ENCODE measurements around the gene XRCC5. TPM values are rescaled to one million over a fixed set of nuclear protein-coding genes. Genes with fewer than 3 reads are reported as not detected.
A peak's percentile ranks its signal among the peaks of the same experiment; 100 is the strongest.

XRCC5 gene
- total RNA-seq, 1 experiment from 2014 or later, result 424 TPM

DNA sequence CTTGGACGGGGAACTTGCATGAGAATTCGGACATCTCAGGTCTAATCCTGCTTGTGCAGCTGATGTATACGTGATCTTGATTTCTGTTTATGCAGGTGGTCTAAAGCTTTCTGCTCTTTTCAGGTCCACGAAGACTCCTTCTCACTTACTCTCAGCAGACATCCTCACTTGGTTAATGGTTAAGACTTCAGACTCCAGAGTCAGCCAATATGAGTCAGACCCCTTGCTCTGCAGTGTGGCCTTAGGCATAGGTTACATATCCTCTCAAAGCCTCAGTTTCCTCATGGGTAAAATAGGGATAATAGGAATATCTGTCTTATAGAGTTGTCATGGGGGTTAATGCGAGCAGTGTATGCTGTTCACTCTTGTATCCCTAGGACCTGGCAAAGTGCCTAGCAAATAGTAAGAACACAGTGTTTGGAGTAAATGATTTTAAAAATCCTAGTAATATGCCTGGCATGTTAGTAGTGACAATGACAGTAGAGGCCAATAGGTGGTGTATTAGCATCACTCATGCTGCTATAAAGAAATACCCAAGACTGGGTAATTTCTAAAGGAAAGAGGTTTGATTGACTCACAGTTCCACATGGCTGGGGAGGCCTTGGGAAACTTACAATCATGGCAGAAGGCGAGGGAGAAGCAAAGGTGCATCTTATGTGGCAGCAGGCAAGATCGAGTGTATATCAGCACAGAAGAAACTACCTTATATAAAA is 42.3 kb downstream of the XRCC5 start:
- H3K36me3 ChIP-seq (ENCODE audit: control insufficient read depth in 1 of 2, insufficient read depth in 2 of 2, low read length in 2 of 2), result peaks cover 63 to 75% of the 10 kb centered on the region in 2 experiments

DNA sequence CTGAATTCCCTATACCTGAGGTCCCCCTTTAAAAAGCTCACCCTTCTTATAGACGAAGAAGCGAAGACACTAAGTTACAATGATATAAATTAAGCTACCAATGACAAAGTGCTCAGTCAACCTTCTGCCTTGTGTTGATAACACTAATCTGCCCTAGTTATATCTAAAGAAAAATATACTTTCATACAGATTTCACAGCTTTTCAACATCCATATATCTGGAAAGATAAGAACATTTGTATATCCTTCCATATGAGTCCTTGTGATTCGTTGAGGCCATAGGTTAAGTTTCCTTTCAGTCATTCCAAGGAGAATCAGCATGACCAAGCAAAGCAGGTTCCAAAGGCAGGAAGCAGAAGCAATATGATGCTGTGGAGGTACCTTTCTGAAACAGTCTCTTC is 46.8 kb downstream of the XRCC5 start:
- ATAC-seq, result no peak
- H3K79me2 ChIP-seq (ENCODE audit: insufficient read depth, low read length), result peaks cover 97% of the 10 kb centered on the region
- no TSS peak for BruUV-seq (replicated peaks)
- H3K36me3 ChIP-seq (ENCODE audit: control insufficient read depth in 1 of 2, insufficient read depth in 2 of 2, low read length in 2 of 2), result peaks cover 46 to 54% of the 10 kb centered on the region in 2 experiments
- no peak overlapping the region for H3K4me2 ChIP-seq (ENCODE audit: low read length)
- H3K27me3 ChIP-seq (ENCODE audit: insufficient read depth, low read length), result no peaks in the 10 kb centered on the region
- RAD21 ChIA-PET (ENCODE audit: low non-redundant PET in 1 of 2, low total read pairs in 2 of 2, uncharacterized antibody in 2 of 2, unreplicated experiment in 2 of 2), result no interaction called here
- H3K9me3 ChIP-seq (ENCODE audit: control insufficient read depth in 1 of 2, insufficient read depth in 1 of 2, low read depth in 1 of 2, low read length in 2 of 2), result no peaks in the 10 kb centered on the region
- POLR2A ChIA-PET, result no interaction called here
- intact Hi-C loops (cut with micrococcal nuclease), result no loop called here
- H3K27ac ChIP-seq (ENCODE audit: low read depth, low read length), result no peak overlapping the region
- no peak overlapping the region for H3K4me3 ChIP-seq (replicated peaks in 1 of 2; ENCODE audit: low read depth in 1 of 2, low read length in 2 of 2)
- no peaks in the 10 kb centered on the region for H3K9me2 ChIP-seq (ENCODE audit: insufficient read depth)
- no peak overlapping the region for H2AFZ ChIP-seq (ENCODE audit: low read depth, low read length, poor library complexity, severe bottlenecking)
- no peak overlapping the region for H3K9ac ChIP-seq (ENCODE audit: low read length)
- DNase-seq (ENCODE audit: low read depth, low spot score), result no peak
- H4K20me1 ChIP-seq (ENCODE audit: insufficient read depth), result peaks cover 17% of the 10 kb centered on the region; the same call in 1 of the 2 replicates
- H3K4me1 ChIP-seq (ENCODE audit: control insufficient read depth in 1 of 2, insufficient read depth in 2 of 2, low read length in 2 of 2), result no peaks in the 10 kb centered on the region
- CTCF ChIA-PET, result no interaction called here
- TF ChIP-seq SP1 (IDR thresholded peaks at IDR 0.05; ENCODE audit: low read depth) (no peak), RAD21 (IDR thresholded peaks at IDR 0.05; ENCODE audit: low read depth) (no peak), YY1 (IDR thresholded peaks at IDR 0.05; ENCODE audit: extremely low read depth, insufficient replicate concordance, low read depth, low read length) (no peak), EZH2phosphoT487 (IDR thresholded peaks at IDR 0.05; ENCODE audit: borderline replicate concordance) (no peak)
- TF ChIP-seq, protein P1, sequence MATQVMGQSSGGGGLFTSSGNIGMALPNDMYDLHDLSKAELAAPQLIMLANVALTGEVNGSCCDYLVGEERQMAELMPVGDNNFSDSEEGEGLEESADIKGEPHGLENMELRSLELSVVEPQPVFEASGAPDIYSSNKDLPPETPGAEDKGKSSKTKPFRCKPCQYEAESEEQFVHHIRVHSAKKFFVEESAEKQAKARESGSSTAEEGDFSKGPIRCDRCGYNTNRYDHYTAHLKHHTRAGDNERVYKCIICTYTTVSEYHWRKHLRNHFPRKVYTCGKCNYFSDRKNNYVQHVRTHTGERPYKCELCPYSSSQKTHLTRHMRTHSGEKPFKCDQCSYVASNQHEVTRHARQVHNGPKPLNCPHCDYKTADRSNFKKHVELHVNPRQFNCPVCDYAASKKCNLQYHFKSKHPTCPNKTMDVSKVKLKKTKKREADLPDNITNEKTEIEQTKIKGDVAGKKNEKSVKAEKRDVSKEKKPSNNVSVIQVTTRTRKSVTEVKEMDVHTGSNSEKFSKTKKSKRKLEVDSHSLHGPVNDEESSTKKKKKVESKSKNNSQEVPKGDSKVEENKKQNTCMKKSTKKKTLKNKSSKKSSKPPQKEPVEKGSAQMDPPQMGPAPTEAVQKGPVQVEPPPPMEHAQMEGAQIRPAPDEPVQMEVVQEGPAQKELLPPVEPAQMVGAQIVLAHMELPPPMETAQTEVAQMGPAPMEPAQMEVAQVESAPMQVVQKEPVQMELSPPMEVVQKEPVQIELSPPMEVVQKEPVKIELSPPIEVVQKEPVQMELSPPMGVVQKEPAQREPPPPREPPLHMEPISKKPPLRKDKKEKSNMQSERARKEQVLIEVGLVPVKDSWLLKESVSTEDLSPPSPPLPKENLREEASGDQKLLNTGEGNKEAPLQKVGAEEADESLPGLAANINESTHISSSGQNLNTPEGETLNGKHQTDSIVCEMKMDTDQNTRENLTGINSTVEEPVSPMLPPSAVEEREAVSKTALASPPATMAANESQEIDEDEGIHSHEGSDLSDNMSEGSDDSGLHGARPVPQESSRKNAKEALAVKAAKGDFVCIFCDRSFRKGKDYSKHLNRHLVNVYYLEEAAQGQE (IDR thresholded peaks at IDR 0.05; ENCODE audit: low read depth), result no peak
- TF ChIP-seq, protein P2, sequence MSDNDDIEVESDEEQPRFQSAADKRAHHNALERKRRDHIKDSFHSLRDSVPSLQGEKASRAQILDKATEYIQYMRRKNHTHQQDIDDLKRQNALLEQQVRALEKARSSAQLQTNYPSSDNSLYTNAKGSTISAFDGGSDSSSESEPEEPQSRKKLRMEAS (IDR thresholded peaks at IDR 0.05), result no peak

More for the DNA sequence above, 42.3 kb downstream of the XRCC5 start:
- DNase-seq (ENCODE audit: low read depth, low spot score) (no peak), ATAC-seq (peak; percentile 48; the same call in 1 of the 2 replicates)
- Histone ChIP-seq H3K9ac (ENCODE audit: low read length) (no peak overlapping the region), H3K4me1 (ENCODE audit: control insufficient read depth in 1 of 2, insufficient read depth in 2 of 2, low read length in 2 of 2) (no peaks in the 10 kb centered on the region), H3K4me2 (ENCODE audit: low read length) (no peak overlapping the region), H3K27ac (ENCODE audit: low read depth, low read length) (no peak overlapping the region), H3K4me3 (replicated peaks in 1 of 2; ENCODE audit: low read depth in 1 of 2, low read length in 2 of 2) (no peak overlapping the region), H3K9me3 (ENCODE audit: control insufficient read depth in 1 of 2, insufficient read depth in 1 of 2, low read depth in 1 of 2, low read length in 2 of 2) (no peaks in the 10 kb centered on the region), H2AFZ (ENCODE audit: low read depth, low read length, poor library complexity, severe bottlenecking) (no peak overlapping the region), H4K20me1 (ENCODE audit: insufficient read depth) (peaks cover 23% of the 10 kb centered on the region; the same call in 1 of the 2 replicates), H3K79me2 (ENCODE audit: insufficient read depth, low read length) (peaks cover 100% of the 10 kb centered on the region), H3K27me3 (ENCODE audit: insufficient read depth, low read length) (no peaks in the 10 kb centered on the region), H3K9me2 (ENCODE audit: insufficient read depth) (no peaks in the 10 kb centered on the region)
- ChIA-PET RAD21 (ENCODE audit: low non-redundant PET in 1 of 2, low total read pairs in 2 of 2, uncharacterized antibody in 2 of 2, unreplicated experiment in 2 of 2) (no interaction called here), POLR2A (no interaction called here), CTCF (no interaction called here)
- no TSS peak for BruUV-seq (replicated peaks)
- TF ChIP-seq FOSL1 (IDR thresholded peaks at IDR 0.05; ENCODE audit: low read depth) (no peak), RAD21 (IDR thresholded peaks at IDR 0.05; ENCODE audit: low read depth) (peak; percentile 34; the same call in 1 of the 2 replicates), POLR2A (IDR thresholded peaks at IDR 0.05; ENCODE audit: borderline replicate concordance, extremely low read depth, insufficient read depth, insufficient read length) (no peak)
- TF ChIP-seq, protein P3, sequence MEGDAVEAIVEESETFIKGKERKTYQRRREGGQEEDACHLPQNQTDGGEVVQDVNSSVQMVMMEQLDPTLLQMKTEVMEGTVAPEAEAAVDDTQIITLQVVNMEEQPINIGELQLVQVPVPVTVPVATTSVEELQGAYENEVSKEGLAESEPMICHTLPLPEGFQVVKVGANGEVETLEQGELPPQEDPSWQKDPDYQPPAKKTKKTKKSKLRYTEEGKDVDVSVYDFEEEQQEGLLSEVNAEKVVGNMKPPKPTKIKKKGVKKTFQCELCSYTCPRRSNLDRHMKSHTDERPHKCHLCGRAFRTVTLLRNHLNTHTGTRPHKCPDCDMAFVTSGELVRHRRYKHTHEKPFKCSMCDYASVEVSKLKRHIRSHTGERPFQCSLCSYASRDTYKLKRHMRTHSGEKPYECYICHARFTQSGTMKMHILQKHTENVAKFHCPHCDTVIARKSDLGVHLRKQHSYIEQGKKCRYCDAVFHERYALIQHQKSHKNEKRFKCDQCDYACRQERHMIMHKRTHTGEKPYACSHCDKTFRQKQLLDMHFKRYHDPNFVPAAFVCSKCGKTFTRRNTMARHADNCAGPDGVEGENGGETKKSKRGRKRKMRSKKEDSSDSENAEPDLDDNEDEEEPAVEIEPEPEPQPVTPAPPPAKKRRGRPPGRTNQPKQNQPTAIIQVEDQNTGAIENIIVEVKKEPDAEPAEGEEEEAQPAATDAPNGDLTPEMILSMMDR (IDR thresholded peaks at IDR 0.05 in 2 of 3, conservative IDR thresholded peaks at IDR 0.05 in 1 of 3; ENCODE audit: borderline replicate concordance in 1 of 3, insufficient read depth in 1 of 3, low read depth in 2 of 3, low read length in 2 of 3), result 0 out of 6 replicates have a peak, but pooled peaks of 1 of the 3 experiments have one; percentile 7
- intact Hi-C loops (cut with micrococcal nuclease), result no loop called here

Data from HCT116 (cell line).